GM18873 (cell line): ENCODE results near the gene NXT2.
"Not testable (repeated sequence)": the region's sequence is repeated elsewhere in the genome, so short reads cannot be mapped to it uniquely, and the experiment has no call there.

Source experiments
- ATAC-seq: cut with Tn5 transposase; IDR thresholded peaks from one replicate; pipeline ENCODE4 v1.9.1; 2021; ENCODE audit warnings: mild to moderate bottlenecking, moderate library complexity, moderate number of reproducible peaks; ENCODE audit not compliant: unreplicated experiment, low FRiP score

Gene NXT2

DNA sequence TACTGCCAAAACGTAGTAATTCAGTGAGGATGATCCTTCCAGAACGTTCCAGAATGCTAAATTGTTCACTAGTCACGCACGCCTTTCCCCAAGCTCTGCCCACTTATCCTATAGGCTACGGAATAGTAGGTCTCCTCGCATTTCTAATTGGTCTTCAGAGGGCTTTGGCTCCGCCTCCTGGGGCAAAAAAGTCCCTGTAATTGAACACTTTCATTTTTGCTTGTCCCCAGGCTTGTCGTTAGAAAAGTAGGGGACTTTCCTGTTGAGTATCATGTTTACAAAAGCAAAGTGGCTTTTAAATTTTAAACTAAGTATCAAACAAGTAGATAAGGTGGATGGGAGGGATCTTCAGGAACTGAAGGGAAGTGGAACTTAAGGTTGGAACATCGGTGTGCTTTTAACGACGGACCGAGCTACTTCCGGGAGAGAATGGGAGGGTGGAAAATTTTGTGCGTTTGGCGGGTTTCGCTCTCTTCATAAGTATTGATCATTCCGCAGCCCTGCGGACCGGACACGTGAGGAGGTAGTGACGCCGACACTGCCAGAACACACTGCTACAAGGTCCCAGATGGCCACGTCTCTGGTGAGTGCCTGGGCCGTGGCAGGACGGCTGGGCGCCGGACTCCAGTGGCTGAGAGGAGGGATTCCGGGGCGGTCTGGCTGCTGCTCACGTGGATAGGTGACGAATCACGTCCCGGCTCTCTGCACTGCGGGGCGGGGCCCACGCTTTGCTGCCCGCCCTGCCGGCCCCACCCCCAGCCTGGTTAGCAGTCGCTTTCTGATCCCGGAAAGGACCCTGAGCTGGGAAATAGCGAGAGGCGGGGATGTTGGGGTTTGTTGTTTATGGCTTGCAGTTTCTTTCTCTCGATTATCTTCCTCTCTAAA, at the start of gene NXT2:
Gene NXT2, plus strand, starts transcription at position 406 of the 885 bp plus-strand sequence. Its CDS starts 163 bp downstream, at position 569.
- ATAC-seq, result peak; percentile 93

GRCh38 chrX:109487640-109488039, 49.0 kb upstream of the NXT2 start:
- no peak for ATAC-seq

DNA sequence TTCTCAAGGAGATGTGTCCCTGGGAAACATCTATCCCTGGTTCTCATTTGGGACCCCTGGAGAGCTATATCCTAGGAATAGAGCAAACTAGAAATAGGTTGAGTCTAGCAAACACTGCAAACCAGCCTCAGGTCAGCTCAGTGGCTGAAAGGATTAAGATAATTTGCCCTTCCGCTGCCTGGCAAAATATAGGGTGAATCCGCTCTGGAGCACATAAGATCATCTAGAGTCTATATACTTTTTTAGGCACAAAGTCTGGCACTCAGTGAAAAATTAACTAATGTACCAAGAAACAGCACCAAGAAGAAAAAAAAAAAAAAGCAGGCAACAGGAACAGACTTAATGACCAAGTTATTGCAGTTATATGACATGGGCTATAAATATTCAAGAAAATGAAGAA, 47.5 kb upstream of the NXT2 start:
- no peak for ATAC-seq

- no peak for ATAC-seq
These were observed 38.2 kb upstream of the NXT2 start for GRCh38 chrX:109498434-109498833.

DNA sequence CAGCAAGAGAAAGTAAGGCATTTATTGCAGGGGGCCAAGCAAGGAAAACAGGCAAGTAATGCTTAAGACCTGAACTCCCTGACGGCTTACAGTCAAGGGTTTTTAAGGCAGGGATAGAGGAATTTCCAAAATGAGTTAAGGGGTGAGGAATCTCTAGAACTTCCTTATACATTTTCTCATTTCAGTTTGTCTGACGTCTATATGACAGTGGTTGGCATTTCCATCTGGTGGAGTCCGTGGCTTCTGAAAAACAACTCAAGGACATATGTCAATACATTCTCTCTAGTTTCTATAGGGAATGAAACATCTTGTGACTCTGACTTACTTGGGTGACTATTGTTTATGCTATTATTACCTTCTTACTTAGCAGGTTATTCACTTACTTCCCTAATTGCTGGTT, 35.5 kb upstream of the NXT2 start:
- ATAC-seq, result no peak

DNA sequence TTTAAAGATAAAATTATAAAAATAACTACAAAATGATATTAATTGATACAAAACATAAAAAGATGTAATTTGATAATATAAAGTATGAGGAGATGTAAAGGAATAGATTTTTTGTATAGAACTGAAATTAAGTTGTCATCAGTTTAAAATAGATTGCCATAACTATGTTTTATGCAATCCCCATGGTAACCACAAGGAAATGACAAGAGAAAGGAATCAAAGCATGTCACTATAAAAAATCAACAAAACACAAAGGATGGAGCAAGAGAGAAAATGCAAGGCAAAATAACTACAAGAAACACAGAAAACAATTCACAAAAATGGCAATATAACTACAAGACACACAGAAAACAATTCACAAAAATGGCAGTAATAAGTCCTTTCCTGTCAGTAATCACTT, 27.7 kb upstream of the NXT2 start:
- ATAC-seq, result no peak

- ATAC-seq, result no peak
These were observed 25.5 kb upstream of the NXT2 start for GRCh38 chrX:109511113-109511512.

DNA sequence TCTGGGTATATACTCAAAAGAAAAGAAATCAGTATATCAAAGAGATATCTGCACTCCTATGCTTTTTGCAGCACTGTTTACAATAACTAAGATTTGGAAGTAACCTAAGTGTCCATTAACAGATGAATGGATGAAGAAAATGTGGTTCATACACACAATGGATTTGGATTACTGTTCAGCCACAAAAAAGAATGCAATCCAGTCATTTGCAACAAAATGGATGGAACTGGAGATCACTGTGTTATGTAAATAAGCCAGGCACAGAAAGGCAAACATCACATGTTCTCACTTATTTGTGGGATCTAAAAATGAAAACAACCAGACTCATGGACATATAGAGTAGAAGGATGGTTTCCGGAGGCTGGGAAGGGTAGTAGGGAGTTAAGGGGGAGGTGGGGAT, 17.6 kb upstream of the NXT2 start:
- ATAC-seq, result no peak

DNA sequence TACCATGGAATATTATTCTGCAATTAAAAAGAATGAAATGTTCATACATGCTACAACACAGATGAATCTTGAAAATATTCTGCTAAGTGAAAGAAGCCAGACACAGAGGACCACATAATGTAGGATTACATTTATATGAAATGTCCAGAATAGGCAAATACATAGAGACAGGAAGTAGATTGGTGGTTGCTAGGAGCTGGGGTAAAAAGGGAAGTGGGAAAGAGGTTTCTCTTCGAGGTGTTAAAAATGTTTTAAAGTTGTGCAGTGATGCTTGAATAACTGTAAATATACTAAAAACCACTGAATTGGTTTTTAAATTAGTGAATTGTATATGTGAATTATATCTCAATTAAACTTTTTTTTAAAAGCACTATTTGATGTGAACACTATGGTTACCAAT, 3.6 kb upstream of the NXT2 start:
- no peak for ATAC-seq

GRCh38 chrX:109533631-109534030, 3.0 kb upstream of the NXT2 start:
- no peak for ATAC-seq

- no peak for ATAC-seq
These were observed 1.7 kb upstream of the NXT2 start for GRCh38 chrX:109534933-109535332.

DNA sequence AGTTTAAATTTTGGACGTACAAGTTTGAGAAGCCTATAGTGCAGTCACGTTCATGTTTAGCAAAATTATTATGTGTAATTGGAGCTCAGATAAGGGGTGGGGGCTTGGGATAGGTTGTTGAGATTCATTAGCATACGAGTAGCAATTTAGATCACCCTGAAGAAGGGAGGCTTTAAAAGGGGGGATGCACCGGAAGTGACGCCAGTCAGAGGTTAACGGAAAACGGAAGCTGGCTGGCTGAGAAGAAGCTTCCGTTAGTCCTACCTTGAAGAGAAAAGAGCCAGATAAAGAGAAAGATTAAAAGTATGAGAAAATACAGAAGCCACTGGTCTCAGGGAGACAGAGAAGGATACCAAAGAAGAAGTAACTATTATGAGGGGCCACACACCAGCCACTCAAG, 1.1 kb upstream of the NXT2 start:
- no peak for ATAC-seq

- ATAC-seq, result no peak
These were observed 651 bp downstream of the NXT2 start for GRCh38 chrX:109537324-109537665.

DNA sequence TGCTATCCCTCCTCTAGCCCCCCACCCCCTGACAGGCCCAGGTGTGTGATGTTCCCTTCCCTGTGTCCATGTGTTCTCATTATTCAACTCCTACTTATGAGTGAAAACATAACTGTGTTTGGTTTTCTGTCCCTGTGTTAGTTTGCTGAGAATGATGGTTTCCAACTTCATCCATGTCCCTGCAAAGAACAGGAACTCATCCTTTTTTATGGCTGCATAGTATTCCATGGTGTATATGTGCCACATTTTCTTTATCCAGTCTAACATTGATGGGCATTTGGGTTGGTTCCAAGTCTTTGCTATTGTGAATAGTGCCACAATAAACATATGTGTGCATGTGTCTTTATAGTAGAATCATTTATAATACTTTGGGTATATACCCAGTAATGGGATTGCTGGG, 2.4 kb downstream of the NXT2 start:
- not testable (repeated sequence) for ATAC-seq

DNA sequence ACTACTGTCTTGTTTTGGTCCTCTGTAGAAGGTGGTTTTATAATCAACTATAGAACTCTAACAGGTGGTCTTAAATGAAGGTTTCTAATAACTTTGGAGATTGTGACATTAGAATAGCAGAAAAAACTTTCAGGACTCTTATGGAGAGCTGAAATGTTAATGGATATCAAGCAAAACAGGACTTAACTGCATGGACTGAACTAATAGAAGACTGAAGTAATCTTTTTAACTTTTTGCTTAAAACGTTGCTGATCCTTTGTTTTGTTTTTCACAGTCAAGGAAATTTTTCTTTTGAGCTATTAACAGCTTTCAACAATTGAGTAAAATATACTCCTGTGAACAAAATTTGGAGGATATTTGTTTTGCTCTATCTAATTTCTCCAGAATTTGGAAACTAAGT, 17.2 kb downstream of the NXT2 start:
- ATAC-seq, result no peak

GRCh38 chrX:109576083-109576482, 39.4 kb downstream of the NXT2 start:
- not testable (repeated sequence) for ATAC-seq

GRCh38 chrX:109577055-109577454, 40.4 kb downstream of the NXT2 start:
- no peak for ATAC-seq

GRCh38 chrX:109578916-109579315, 42.3 kb downstream of the NXT2 start:
- no peak for ATAC-seq

GRCh38 chrX:109585488-109585887, 48.8 kb downstream of the NXT2 start:
- ATAC-seq, result no peak

- ATAC-seq, result no peak
These were observed 53.5 kb downstream of the NXT2 start for GRCh38 chrX:109590176-109590575.
